Spinal cord (tissue), 10 donors: ENCODE results near the gene IGDCC3. TPM values are rescaled to one million over a fixed set of nuclear protein-coding genes. Genes with fewer than 3 reads are reported as not detected.

Experiments used
- DNase-seq, 6 donors: peaks; one replicate each; pipeline versions ENCODE4 v3.0.0 to v3.0.0-alpha.2; 2013 to 2015; ENCODE audit warnings: low spot score in 6 of 6, low read depth in 4 of 6
- H3K27ac ChIP-seq: one replicate; pipeline ENCODE4 v1.5.1; 2013; ENCODE audit warnings: low read depth, low read length, control low read depth
- H3K27me3 ChIP-seq: one replicate; pipeline ENCODE4 v1.6.1; 2013; ENCODE audit warnings: low read length; ENCODE audit not compliant: control insufficient read depth, insufficient read depth
- H3K36me3 ChIP-seq: one replicate; pipeline ENCODE4 v1.6.1; 2013; ENCODE audit warnings: low read length; ENCODE audit not compliant: control insufficient read depth, insufficient read depth
- H3K4me1 ChIP-seq: one replicate; pipeline ENCODE4 v1.6.1; 2013; ENCODE audit warnings: low read length; ENCODE audit not compliant: control insufficient read depth, insufficient read depth
- H3K4me3 ChIP-seq: one replicate; pipeline ENCODE4 v1.5.1; 2013; ENCODE audit warnings: low read depth, low read length, control low read depth
- H3K9me3 ChIP-seq: one replicate; pipeline ENCODE4 v1.6.1; 2013; ENCODE audit warnings: low read length; ENCODE audit not compliant: control insufficient read depth, insufficient read depth
- WGBS: methylation state at CpG from one replicate; pipeline ENCODE4 v1.1.5; 2013; ENCODE audit warnings: missing lambda C conversion rate; ENCODE audit not compliant: insufficient coverage; 5-methylcytosine and 5-hydroxymethylcytosine counted together
- polyA plus RNA-seq, 2 donors: library from polyadenylated mRNA; unstranded; fragments of 120-200 nt; gene quantifications; one replicate each; pipeline ENCODE4 v1.2.1, GENCODE V29; 2013; ENCODE audit not compliant: insufficient read length in 2 of 2
- total RNA-seq, 2 donors: library from RNA; depleted of rRNA in 1 of 2; stranded (reverse); fragments of 120-200 nt in 1 of 2; fragments of >200 nt in 1 of 2; gene quantifications; one replicate each; pipeline versions ENCODE4 v1.2.3 to v1.2.4, GENCODE V29; 2013 to 2014
- donor health status: healthy.

IGDCC3 gene
- total and polyA plus RNA-seq, 4 donors: 3.6 to 20.7 (median 10.9) TPM

- Histone ChIP-seq H3K9me3 (no peaks in the 10 kb centered on the region), H3K4me3 (no peak overlapping the region), H3K27ac (peak overlapping the region; percentile 33), H3K4me1 (peaks cover 74% of the 10 kb centered on the region), H3K36me3 (peaks cover 65% of the 10 kb centered on the region), H3K27me3 (no peaks in the 10 kb centered on the region)
- WGBS: 41% methylated on average over 3 of the region's 5 CpGs
- DNase-seq: peak in 2 of 6 donors; percentile 55 to 72
Observed at GRCh38 chr15:65333856-65334255, 43.9 kb downstream of the IGDCC3 start.

DNA sequence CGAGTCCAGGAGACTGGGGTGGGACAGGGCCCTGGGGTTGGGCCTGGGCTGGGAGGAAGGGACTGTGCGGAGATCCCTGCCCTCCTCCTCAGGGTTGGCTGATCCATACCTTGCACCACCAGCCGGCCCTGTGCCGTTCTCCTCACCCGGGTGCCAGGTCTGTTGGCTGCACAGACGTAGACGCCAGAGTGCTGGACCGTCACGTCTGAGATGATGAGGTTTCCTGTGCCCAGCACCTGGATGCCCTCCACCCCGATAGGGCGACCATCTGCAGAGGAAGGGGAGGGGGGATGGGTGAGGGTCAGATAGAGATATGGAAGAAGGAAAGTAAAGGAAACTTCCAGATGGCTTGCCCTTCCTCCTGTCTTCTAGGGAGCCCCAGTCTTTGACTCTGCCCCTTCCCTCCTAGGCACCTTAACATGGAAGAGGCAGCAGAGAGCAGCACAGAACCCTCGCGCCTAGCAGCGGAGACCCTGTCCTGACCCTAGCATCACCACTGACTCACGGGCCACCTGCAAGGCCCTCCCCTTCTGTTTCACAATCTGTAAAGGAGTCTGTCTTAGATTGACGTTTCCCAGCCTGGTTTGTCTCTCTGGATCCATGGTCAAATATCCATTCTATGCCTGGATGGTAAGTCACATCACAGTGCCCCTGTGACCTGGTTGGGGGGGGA, 44.5 kb downstream of the IGDCC3 start:
- H3K27ac ChIP-seq: no peak overlapping the region
- no peak for DNase-seq
- no peak overlapping the region for H3K4me3 ChIP-seq
- H3K9me3 ChIP-seq: no peaks in the 10 kb centered on the region
- H3K27me3 ChIP-seq: no peaks in the 10 kb centered on the region
- H3K36me3 ChIP-seq: peaks cover 71% of the 10 kb centered on the region
- H3K4me1 ChIP-seq: peaks cover 69% of the 10 kb centered on the region
- 71% methylated on average over 11 of the region's 16 CpGs for WGBS

DNA sequence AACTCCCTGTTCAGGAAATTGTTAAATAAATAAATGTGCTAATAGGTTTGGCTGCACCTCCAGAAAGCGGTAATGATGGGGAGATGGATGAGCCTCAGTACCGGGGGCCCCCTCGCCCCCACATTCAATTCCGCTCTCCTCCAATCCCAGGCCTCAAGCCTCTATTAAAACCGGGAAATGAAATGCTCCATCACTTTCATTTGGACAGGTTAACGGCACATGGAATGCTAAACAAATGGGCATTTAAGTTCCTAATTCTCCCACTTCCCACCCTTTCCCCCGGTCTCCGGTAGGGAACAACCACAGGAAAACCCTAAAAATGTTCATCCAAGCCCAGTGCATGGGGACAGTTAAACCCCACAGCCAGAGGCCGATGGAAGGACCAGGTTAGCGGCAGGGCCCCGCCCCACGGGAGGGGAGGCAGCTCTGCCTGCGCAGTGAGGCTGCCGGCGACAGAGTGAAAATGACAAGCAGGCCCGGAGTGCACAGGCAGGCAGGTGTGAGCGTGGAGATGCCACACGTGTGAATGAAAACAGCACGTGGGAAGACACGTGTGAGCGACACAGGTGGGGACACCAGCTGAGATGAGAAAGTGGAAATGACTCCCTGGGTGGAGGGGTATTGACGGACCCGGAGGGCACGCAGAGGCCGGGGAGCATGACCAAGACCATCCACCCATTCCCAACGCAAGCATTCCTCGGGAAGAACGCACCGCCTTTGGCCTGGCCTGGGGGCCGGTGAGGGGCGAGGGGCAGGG, 45.2 kb downstream of the IGDCC3 start:
- 58% methylated on average over 21 of the region's 31 CpGs for WGBS
- Histone ChIP-seq H3K27ac (no peak overlapping the region), H3K9me3 (no peaks in the 10 kb centered on the region), H3K4me3 (no peak overlapping the region), H3K36me3 (peaks cover 78% of the 10 kb centered on the region), H3K27me3 (no peaks in the 10 kb centered on the region), H3K4me1 (peaks cover 62% of the 10 kb centered on the region)
- peak in 1 of 6 donors; percentile 68 for DNase-seq

- H3K36me3 ChIP-seq: peaks cover 82% of the 10 kb centered on the region
- no peak for DNase-seq
- H3K9me3 ChIP-seq: no peaks in the 10 kb centered on the region
Observed at GRCh38 chr15:65331811-65332210, 46.0 kb downstream of the IGDCC3 start.

GRCh38 chr15:65330934-65331645, 46.7 kb downstream of the IGDCC3 start:
- Histone ChIP-seq H3K27ac (no peak overlapping the region), H3K4me3 (no peak overlapping the region), H3K9me3 (no peaks in the 10 kb centered on the region), H3K36me3 (peaks cover 82% of the 10 kb centered on the region), H3K27me3 (no peaks in the 10 kb centered on the region), H3K4me1 (peaks cover 58% of the 10 kb centered on the region)
- no peak for DNase-seq
- 91% methylated on average over 22 of the region's 22 CpGs for WGBS

More at GRCh38 chr15:65331811-65332210, 46.0 kb downstream of the IGDCC3 start:
- Histone ChIP-seq H3K4me3 (no peak overlapping the region), H3K27me3 (no peaks in the 10 kb centered on the region), H3K27ac (no peak overlapping the region), H3K4me1 (peaks cover 58% of the 10 kb centered on the region)
- WGBS: 87% methylated on average over 5 of the region's 7 CpGs

DNA sequence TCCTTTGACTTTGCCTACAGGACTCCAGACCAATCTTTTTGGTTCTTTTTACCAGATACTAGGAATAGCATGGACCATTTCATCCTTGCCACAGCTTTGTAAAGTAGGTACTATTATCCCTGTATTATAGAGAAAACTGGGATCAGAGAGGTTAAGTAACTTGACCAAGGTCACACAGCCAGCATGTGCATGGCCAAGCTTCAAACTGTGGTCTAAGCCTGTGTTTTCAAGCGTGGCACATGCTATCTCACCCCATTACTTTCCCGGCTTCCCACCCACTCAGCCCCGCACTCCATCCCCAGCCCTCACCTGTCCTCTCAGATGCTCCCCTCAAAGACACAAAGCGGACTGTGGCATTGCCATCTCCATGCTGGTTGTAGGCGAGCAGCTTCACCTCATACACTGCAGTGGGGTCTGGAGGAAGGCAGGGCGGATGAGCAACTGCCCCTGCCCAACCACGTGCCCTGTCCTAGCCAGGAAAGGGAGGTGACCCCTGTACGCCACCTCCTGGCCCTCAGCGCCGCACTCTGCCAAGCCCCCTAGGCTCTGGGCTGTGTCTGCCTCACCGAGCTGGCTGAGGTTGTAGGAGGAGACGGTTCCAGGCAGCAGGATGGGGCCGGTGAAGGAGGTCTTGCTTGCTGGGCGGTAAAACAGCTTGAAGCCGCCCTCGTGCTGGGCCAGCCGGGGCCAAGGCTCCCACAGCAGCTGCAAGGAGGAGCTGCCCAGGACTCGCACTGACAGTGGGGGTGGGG, 47.6 kb downstream of the IGDCC3 start:
- no peak for DNase-seq
- 74% methylated on average over 15 of the region's 18 CpGs for WGBS
- Histone ChIP-seq H3K4me1 (peaks cover 58% of the 10 kb centered on the region), H3K27me3 (no peaks in the 10 kb centered on the region), H3K27ac (no peak overlapping the region), H3K4me3 (no peak overlapping the region), H3K36me3 (peaks cover 75% of the 10 kb centered on the region), H3K9me3 (no peaks in the 10 kb centered on the region)

DNA sequence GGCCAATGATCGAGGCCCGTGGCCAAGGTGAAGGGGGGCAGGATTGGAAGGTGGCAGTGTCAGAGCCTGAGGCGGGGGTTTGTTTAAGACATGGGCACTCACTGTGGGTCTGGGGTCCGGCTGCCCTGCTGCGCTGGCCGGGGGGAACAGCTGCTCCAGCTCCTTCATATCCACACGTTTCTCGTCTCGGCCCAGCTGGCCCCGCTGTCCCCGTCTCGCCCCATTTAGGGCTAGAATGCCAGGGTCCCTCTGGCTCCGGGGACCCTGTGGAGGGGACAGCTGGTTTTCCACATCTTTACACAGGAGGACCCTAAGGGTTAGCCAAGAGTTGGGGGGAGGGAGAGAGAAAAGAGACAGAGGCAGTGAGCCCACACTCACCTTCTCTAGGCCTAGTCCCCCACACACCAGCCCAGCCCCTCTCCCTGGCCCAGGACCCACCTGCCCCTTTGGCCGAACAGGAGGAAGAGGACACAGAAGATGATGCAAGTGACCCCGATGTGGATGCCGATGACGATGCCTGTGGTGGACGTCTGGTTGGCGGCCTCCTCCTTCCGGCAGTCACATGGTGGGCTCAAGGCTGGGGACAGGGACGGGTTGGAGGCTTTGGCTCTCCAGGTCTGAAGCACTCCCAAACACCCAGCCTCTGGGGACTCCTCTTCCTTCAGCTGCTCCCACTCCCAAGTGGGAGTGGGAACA, 48.4 kb downstream of the IGDCC3 start:
- no peaks in the 10 kb centered on the region for H3K9me3 ChIP-seq
- DNase-seq: no peak
- no peak overlapping the region for H3K4me3 ChIP-seq
- 93% methylated on average over 11 of the region's 21 CpGs for WGBS
- H3K4me1 ChIP-seq: peaks cover 52% of the 10 kb centered on the region
- H3K36me3 ChIP-seq: peaks cover 67% of the 10 kb centered on the region
- H3K27ac ChIP-seq: no peak overlapping the region
- no peaks in the 10 kb centered on the region for H3K27me3 ChIP-seq

DNA sequence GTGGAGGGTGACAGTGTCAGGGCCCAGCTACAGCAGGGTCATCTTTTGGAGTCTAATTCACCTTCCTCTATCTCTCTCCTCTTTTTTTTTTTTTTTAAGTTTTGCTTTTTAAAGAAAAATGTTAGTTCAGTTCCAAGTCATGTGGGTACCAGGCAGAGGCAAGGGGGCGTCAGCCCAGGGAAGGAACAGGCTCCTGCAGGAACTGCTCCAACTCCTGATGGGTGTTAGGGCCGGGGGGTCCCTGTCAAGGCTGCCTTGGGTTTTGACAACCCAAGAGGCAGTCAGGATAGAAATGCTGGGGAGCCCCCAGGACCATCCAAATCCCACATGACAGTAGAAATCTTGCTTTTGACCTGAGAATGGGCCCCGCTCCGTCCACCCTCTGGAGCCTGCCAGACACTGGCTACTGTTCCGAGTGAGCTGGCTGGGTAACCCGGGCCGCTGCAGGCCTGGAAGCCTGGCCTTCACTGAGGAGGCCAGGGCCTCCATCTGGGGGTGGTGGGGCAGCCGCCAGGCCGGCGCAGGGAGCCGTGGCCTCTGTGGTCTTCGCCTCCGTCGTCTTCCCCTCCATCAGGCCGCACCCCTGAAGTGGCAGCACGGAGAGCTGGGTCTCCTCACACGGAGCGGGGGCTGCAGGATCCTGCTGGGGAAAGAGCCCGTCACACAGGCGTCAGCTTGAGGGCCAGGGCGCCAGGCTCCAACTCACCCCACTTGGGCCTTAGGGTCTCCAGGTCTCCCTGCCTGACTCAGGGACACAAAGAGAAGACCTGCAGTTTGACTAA, 49.1 kb downstream of the IGDCC3 start:
- DNase-seq: no peak
- 89% methylated on average over 21 of the region's 21 CpGs for WGBS

More for the DNA sequence above, 49.1 kb downstream of the IGDCC3 start:
- H3K9me3 ChIP-seq: no peaks in the 10 kb centered on the region
- no peaks in the 10 kb centered on the region for H3K27me3 ChIP-seq
- no peak overlapping the region for H3K4me3 ChIP-seq
- peaks cover 63% of the 10 kb centered on the region for H3K36me3 ChIP-seq
- H3K4me1 ChIP-seq: peaks cover 45% of the 10 kb centered on the region
- no peak overlapping the region for H3K27ac ChIP-seq
